ENCODE results near the gene CDKN2B.
"Not testable (repeated sequence)": the region's sequence is repeated elsewhere in the genome, so short reads cannot be mapped to it uniquely, and the experiment has no call there.

CDKN2B gene

DNA sequence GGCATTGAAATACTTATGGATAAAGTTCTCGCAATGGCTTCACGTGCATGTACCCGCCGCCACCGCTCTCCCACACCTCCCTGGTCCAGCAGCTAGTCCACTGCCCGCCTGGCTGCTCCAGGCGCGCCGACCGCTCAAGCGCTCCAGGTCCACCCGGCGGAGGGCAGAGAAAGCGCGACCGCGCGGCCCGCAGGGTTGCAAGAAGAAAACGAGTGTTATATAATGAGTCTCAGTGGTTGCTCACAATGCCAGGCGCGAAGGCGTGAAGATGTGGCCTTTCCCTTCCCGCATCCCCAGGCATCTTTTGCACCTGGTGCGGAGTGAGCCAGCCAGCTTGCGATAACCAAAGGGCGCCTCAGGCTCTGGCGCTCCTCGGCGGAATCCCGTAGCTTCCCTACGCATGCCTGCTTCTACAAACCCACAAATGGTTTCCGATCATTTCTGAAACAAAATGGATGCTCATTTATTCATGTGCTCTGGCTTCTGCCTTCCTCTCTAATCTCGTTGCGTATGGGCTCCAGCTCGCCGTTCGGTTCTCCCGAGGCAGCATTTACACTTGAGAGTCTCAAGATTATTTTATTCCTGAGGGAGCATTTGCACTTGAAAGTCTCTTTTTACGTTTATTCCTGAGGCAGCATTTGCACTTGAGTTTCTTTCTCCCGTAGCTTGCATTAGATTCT lies 40.6 kb downstream of the CDKN2B start:
- no peak for DNase-seq

DNA sequence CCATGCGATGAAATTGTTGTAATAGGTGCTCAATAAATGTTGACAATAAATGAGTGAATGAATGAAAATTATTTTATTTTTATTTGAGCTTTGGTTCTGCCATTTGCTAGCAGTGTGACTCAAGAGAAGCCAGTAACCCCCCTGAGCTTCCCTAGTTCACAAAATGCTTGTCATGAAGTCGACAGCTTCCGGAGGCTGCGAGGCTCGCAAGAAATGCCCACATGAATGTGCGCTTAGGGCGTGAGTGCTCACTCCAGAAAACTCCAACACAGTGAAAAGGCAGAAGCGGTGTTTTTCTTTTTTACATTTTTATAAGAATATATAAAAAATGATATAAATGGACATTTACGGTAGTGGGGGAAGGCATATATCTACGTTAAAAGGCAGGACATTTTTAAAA lies 41.4 kb downstream of the CDKN2B start:
- no peak for DNase-seq

DNA sequence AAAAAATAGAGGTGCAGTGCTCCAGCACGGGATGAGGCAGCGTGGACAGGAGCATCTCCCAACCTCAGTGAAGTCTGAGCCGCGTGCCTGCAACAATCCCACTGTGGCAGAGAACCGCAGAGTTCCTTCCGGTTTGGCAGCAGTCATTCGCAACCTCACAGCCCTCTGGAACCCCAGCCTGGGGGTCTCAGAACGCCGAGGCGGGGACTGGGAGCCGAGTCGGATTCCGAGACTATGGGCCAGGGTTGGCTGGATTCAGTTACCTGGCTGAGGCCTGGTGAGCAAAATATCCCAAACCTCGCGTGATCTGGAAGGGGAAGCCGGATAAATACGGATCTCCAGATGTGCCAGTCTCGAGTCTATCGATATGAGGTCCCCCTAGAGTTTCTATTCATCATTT lies 41.9 kb downstream of the CDKN2B start:
- no peak for DNase-seq

DNA sequence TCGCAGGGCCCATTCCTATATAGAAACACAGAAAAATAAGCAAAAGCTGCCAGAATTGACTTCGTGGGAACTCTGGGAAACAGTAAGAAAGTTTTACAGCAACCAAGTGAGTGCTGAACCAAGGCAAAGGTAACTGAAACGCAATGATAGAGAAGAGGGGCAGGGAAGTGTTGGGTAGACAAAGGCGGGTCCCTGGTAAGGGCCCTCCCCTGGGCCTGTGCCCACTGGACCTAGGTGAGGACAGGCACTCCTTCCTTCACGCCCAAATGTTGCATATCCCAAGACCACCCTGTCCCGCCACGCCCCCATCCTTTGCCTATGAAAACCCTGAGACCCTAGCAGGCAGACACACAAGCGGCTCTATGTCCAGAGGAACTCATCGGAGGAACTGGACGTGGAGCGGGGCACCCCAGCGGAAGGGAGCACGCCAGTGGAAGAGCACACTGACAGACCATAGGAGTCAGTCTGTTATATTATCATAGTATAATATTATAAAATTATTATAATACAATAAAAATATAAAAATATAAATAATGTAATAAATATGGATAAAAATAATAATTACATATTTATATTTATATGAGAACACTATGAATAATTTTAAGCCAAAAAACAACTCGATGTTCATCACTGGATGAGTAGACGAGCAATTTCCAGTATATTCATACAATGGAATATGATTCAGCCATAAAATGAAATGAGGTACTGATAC lies 42.8 kb downstream of the CDKN2B start:
- no peak for DNase-seq

DNA sequence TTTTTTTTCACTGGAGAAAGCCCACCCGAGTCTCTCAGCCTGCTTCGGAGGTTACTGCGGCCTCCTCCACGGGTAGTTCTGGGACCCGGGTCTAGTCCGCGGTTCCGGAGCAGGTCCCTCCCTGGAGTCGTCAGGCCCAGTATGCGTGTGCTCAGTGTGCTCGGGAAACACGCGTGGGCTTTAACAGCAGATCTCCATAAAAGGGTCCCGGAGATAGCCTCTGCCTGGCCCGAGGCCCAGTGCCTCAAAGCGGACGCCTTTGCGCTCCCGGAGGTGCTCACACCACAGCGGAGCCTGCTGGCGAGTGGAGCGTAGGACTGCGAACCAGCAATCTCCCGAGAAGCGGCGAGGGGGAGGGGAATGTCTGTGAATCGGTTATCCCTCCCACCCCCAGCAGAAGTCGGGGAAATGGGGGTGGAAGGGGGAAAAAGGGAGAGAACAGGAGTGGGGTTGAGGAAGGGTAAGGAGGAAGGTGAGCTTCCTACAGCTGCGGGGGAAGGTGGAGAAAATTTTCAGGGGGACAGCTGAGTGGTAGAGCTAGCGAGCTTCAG lies 43.6 kb downstream of the CDKN2B start:
- no peak for DNase-seq

DNA sequence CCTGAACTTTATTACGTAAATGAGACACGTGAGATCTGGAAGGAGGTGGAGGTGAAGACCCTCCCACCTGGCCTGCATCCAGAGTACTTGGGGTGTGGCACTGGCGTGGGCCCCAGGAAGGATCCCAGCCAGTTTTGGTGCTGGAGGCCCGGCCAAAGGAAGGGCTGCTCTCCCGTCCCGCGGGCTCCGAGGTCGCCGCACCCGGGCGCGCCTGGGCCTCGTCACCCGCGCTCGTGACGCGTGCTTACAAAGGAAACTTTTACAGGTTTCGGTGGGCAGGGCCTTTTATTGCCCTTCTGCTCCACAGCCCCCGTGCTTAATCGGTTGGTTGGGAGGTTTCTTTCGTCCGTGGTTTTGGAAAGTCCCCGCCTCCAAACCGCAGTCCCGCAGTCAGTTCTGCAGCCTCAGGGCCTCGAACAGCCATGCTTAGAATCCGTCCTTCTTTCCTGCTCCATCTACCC lies 44.1 kb downstream of the CDKN2B start:
- no peak for DNase-seq

DNA sequence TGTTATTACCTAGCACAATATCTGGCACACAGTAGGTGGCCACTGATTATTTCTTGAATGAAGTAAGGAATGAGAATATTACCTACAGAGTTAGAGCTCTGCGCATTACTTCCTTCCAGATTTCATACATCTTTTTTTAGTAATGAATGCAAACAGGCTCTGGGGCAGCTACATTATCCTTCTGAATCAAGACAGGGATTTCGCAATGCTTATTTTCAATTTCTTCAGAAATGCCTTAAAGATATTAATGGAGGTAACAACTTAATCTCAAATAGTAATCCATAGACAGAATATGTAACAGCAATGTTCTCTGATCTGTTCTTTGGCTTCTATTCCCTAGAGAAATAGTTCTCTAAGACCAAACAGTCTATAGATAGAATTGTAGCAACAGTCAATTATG lies 47.5 kb downstream of the CDKN2B start:
- no peak for DNase-seq

DNA sequence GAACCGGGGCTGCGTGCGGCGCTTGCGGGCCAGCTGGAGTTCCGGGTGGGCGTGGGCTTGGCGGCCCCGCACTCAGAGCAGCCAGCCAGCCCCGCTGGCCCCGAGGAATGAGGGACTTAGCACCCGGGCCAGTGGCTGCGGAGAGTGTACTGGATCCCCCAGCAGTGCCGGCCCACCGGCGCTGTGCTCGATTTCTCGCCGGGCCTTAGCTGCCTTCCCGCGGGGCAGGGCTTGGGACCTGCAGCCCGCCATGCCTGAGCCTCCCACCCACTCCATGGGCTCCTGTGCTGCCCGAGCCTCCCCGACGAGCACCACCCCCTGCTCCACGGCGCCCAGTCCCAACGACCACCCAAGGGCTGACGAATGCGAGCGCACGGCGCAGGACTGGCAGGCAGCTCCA lies 49.8 kb downstream of the CDKN2B start:
- DNase-seq: not testable (repeated sequence)

DNA sequence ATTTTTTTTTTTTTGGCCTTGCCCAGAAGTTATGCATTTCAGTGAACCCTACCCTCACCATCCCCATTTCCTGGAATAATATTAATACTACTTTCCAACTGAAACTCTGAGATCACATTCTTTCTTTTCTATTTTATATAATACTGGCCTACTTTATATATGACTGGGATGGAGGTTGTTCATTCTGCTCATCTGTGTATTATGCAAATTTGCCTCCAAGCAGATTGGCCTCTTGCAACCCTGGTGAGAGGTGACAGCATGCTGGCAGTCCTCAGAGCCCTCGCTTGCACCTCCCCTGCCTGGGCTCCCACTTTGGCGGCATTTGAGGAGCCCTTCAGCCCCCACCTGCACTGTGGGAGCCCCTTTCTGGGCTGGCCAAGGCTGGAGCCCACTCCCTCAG lies 50.3 kb downstream of the CDKN2B start:
- no peak for DNase-seq
